Stimulated activated CD8-positive, alpha-beta memory T cell treated with anti-CD3 and anti-CD28 coated beads, Interleukin-7, amount 100 ng/mL, for 1 hour (primary cell): ENCODE results near the gene PNMA8A.
"Not testable (repeated sequence)": the region's sequence is repeated elsewhere in the genome, so short reads cannot be mapped to it uniquely, and the experiment has no call there.

ENCODE experiments used
- DNase-seq, 2 donors: peaks; one replicate each; pipeline ENCODE4 v3.0.0-alpha.2; 2020; ENCODE audit warnings: low read depth in 2 of 2

The PNMA8A gene

DNA sequence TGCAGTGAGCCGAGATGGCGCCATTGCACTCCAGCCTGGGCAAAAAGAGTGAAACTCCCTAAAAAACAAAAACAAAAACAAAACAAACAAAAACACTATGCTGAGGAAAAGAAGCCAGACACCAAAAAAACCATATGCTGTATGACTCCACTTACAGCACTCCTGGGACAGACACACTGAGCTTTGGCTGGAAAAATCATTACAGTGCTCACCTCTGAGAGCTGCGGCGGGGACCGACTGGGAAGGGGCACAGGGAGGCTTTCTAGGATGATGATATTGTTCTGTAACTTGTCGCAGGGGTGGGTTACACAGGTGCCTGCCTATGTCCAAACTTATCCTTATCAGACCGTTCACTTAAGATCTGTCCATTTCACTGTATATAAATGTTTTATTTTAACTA, 7.8 kb downstream of the PNMA8A start:
- DNase-seq: no peak

DNA sequence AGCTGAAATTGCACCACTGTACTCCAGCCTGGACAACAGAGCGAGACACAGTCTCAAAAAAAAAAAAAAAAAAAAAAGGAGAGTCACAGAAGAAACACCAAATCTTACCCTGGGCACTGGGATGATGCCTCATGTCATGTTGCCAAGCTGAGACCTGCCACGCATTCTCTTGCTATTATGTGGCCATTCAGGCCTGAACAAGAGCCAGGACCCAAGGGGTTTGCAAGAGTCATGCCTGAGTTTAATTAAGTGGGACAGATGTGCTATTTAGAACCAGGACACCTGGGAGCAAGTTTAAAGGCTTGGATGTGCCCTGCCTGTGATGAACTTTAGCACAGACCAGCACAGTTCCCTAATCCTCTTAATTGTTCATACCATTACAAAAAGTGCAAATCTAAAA, 9.8 kb downstream of the PNMA8A start:
- no peak for DNase-seq

DNA sequence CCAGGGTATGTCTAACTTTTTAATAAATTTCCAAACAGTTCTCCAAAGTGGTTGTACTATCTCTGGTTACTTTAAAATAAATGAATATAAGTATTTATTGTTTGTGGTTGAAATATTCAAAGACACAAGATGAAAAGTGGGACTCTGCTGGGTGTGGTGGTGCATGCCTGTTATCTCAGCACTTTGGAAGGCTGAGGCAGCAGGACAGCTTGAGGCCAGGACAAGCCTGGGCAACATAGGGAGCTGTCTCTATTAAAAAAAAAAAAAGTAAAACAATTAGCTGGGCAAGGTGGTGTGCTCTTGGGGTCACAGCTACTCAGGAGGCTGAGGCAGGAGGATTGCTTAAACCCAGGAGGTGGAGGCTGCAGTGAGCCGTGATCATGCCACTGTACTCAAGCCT, 10.4 kb downstream of the PNMA8A start:
- DNase-seq: no peak

DNA sequence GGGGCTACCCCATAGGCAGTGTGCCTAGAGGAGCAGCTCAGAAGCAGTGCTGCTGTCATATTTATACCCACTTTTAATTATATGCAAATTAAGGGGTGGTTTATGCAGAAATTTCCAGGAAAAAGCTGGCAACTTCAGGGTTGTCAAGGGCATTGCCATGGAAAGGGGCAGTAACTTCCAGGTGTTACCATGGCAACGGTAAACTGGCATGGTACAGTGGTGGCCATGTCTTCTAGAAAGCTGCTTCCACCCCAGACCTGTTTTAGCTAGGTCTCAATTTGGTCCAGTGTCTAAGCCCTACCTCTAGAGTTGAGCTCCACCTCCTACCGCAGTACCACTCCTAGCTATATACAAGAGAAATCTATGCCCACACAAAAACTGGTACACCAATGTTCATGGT, 11.3 kb downstream of the PNMA8A start:
- DNase-seq: no peak

DNA sequence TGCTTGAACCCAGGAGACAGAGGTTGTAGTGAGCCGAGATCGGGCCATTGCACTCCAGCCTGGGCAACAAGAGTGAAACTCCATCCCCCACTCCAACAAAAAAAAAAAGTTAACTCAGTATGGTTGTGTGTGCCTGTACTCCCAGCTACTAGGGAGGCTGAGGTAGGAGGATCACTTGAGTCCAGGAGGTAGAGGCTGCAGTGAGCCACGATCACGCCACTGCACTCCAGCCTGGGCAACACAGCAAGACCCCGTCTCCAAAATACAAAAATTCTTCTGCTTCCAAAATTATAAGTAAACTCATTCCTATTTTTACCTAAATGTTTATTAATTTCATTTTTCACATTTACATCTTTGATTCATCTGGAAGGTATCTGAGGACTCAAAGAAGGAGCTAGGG, 14.4 kb downstream of the PNMA8A start:
- no peak for DNase-seq

DNA sequence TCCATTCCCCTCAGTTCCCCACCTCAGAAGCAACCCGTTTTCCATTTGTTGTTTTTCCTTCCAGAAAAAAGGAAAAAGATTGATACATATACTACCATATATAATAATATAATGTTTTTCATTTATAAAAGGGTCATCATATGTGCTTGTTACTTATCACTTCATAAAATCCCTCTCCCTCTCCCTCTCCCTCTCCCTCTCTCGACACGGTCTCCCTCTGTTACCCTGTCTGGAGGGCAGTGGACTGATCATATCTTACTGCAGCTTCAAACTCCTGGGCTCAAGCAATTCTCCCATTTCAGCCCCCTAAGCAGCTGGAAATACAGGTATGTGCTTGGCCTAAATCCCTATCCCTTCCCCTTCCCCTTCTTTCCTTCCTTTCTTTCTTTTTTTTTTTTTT, 17.1 kb downstream of the PNMA8A start:
- DNase-seq: no peak

DNA sequence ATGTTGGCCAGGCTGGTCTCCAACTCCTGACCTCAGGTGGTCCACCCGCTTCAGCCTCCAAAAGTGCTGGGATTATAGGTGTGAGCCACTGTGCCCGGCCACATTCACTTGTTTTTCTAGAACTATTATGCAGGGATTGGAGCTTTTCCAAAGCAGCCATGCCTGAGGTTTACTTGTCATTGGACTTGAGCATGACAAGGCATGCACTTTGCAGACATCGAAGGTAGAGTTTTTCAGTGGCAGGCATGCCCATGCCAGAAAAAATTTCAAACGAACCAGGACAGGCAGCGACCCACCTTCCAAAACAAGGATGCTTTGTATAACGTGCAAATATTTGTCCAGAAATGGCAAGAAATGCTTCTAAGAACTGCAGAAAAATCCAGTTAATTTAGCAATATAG, 17.7 kb downstream of the PNMA8A start:
- no peak for DNase-seq

DNA sequence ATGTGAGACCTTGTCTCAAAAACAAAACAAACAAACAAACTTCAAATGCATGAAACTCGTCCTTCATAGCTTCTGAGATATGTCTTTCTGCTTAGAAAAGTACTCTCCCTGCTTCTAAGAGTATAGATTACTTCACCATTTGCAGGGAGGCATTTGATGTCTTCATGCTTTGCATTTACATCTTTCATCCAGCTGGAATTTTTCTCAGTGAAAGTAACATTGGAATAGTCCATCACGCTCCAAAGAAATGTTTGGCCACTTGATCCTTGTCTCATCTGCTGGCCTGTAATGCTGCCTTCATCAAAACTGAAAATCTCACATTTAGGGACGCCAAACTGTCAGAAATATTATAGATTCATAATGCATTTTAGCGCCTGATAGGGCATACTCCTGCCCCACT, 19.2 kb downstream of the PNMA8A start:
- DNase-seq: no peak

DNA sequence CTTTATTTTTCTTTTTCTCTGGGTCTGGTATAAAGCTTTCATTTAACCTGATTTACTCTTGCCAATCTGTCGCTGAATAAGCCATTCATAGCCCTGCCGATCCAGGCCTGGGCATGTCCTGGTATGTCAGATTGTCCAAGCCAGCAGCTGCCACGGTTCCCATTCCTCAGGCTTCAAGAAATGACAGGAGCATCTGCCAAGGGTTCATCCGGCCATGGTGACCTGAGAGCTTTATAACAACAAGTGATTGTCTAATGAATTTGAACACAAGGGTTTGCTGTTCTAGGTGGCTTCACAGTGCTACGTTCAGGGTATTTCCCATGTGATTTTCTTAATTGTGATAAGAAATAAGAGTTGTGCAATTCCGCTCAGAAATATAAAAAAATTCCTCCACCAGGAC, 20.0 kb downstream of the PNMA8A start:
- no peak for DNase-seq

DNA sequence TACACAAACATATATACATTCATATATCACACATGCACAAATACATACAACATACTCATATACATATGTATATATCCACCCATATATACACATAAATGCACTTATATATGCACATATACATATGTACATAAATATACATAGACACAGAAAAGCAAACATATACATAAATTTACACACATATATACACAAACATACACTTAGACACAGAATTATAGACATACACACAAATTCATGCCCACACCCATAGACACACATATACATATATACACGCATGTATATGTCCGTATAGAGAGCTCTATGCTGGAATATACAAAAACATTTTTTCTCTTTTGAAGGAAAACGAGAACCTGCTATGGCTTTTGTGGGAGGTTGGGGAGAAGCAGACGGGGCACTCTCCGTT, 20.6 kb downstream of the PNMA8A start:
- DNase-seq: no peak

DNA sequence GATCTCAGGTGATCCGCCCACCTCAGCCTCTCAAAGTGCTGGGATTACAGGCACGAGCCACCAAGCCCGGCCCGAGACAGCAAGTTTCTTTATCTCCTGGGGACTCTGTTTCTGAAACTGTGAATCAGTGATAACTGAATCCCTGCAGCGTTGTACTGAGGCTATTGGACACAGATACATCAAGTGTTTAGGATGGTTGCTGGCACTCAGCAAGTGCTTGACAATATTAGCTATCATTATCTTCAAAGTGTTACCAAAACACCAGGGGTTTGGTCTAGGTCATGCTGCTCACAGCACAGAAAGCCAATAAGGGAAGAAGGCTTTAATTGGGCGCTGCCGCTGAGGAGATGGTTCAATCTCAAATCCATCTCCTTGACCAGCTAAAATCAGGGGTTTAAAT, 22.1 kb downstream of the PNMA8A start:
- no peak for DNase-seq

DNA sequence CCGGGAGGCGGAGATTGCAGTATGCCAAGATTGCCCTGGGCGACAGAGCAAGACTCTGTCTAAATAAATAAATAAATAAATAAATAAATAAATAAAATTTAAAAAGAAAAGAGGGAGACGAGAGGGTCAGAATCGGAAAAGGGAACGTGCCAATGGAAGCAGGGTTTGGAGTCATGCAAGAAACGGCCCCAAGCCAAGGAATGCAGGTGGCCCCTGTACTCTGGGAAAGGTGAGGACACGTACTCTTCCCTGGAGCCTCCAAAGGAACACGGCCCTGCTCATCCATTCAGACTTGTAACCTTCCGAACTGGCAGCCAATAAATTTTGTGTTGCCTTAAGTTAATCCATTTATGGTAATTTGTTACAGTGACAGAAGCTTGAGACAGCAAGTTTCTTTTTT, 22.8 kb downstream of the PNMA8A start:
- no peak for DNase-seq

DNA sequence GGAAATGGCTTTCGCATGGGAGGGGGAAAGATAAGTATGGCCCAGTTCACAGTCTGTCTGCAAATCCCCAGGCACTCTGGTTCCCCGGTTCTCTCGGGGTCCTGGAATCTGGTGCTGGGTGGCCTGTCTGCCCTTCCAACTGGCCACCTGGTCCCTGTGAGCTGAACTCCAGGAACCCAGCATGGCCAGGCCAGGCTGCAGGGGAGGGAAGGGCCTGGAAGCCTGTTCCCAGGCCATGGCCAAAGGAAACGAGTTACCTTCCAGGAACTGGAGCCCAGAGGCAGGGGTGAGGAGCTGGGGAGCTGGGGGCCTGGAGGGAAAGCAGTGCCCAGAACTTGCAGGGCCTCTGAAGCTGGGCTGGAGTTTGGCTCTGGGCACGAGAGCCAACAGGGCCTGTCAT, 23.5 kb downstream of the PNMA8A start:
- no peak for DNase-seq

DNA sequence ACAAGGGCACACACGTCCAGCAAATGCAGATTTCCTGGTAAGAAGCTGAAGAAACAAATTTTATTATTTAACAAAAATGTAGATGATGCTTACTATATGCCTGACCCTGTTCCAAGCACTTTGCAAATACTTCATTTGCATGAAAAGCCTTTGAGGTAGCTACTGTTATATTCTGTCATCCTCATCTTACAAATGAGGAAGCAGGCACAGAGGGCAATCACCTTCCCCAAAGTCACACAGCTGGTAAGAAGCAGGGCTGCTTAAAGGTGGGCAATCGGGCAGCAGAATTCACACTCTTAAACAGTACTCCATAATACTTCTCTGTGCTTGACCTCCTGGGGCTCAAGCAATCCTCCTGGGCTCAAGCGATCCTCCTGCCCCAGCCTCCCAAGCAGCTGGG, 24.4 kb downstream of the PNMA8A start:
- no peak for DNase-seq

DNA sequence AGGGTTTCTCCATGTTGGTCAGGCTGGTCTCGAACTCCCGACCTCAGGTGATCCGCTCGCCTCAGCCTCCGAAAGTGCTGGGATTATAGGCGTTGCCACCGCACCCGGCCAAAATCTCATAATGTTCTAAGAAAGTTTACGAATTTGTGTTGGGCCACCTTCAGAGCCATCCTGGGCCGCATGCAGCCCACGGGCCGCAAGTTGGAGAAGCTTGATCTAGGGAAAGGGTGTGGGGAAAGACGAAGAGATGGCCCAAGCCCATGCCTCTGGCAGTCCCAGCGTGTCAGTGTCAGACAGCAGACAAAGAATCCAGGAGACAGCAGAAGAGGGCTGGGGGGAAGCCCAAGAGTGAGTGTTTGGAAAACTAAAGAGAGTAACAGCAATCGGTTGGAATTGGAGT, 25.3 kb downstream of the PNMA8A start:
- DNase-seq: no peak

DNA sequence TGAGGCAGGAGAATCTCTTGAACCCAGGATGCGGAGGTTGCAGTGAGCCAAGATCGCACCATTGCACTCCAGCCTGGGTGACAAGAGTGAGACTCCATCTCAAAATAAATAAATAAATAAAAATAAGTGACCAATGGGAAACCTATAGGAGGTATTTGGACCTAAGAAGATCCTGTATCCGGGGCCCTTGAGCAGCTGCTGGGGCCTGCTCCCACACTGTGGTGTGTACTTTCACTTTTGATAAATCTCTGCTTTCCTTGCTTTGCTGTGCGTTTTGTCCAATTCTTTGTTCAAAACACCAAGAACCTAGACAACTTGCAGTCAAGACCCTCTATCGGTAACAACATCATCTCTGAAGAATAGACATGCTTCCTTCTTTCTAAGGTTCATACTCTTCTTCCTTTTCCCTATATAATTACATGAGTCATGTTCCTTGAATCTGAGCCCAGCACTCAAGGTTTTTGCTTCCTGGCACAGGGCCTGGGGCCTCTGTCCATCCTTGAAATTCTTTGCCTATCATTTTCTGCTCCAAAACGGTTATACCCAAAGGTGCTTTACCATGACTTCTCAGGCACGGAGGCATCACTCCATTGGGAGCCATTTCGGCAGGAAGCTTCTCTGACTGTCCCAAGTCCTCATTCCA, 28.4 kb downstream of the PNMA8A start:
- no peak for DNase-seq

DNA sequence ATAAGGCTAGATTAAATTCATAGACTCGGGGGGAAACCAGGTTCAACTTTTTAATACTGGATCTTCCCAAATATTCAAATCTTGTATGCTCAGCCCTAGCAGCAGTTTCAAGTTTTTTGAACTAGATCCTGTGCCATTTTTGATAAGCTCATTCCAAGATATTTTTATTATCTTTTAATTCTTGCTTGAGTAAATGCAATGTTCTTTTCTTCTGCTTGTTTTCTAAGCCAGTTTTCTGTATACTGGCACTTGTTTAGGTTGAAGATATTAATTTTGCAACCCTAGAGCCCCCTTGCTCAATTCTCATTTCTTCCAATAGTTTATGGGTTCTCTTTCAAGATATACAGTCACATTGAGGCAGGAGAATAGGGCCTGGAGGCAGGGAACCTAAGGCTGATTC, 29.5 kb downstream of the PNMA8A start:
- no peak for DNase-seq

DNA sequence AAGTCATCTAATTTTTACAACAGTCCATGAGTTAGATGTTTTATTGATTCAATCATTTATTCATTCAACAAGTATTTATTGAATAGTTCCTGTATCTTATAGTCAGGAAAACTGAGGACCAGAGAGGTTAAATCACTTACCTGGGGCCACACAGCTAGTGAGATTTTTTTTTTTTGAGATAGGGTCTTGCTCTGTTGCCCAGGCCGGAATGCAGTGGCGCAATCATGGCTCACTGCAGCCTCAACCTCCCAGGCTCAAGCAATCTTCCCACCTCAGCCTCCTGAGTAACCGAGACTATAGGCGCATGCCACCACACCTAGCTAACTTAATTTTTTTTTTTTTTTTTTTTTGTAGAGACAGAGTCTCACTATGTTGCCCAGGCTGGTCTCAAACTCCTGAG, 35.7 kb downstream of the PNMA8A start:
- not testable (repeated sequence) for DNase-seq

DNA sequence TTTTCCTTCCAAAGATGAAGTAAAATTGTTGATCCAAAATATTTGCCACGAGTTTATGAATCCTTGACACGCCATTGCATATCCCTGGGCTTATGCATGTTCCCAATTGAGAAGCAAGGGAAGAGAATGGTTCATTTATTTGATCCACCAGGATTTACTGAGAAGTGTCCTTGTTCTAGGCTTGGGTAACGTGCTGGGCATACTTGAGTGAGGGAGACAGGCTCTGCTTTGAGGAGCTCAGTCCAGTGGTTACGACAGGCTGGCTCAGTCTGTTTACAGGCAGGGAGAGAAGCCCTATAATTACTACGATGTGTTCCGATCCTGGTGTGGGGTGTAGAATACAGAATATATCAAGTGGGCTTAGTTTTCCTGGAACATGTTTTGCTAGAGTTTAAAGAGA, 36.4 kb downstream of the PNMA8A start:
- no peak for DNase-seq

DNA sequence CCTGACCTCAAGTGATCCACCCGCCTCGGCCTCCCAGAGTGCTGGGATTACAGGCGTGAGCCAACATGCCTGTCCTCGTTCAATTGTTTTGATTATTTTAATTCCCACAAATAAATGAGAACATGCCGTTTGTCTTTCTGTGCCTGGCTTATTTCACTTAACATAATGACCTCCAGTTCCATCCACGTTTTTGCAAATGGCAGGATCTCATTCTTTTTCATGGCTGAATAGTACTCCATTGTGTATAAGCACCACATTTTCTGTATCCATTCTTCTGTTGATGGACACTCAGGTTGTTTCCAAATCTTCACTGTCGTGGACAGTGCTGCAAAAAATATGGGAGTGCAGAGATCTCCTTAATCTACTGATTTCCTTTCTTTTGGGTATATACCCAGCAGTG, 37.9 kb downstream of the PNMA8A start:
- DNase-seq: not testable (repeated sequence)

DNA sequence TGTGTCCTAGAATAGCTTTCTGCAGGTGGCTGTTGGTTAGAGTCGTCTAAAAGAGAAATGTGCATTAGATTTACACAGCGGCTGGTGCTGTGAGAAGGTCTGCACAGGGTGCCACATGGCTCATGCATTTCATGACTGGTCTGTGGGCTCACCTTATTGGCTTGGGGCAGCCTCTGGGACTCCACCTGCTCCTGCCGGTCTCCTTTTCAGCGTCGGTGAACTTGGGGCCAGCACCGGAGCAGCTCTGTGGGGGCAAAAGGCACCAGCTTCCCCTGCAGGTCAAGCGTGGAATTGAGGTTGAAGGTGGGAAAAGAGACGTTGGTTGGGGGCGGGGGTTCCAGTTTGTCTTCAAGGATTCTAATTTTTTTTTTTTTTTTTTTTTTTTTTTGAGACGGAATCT, 39.5 kb downstream of the PNMA8A start:
- DNase-seq: no peak

DNA sequence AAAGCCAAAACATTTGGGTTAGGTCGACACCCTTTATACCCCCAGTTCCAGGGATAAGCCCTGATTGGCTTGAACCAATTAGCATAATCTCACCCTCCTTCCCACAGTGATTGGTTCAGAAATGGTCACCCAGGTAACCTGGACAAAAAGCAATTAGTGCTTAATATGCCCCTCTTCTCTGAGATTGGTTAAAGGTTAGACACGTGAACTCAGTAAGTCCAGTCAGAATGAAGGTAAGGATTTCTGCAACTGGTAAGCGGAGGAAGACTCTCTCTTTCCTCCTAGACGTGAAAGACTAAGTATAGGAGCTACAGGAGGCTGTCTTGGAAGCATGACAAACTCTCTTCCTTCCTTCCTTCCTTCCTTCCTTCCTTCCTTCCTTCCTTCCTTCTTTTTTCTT, 41.4 kb downstream of the PNMA8A start:
- DNase-seq: no peak

DNA sequence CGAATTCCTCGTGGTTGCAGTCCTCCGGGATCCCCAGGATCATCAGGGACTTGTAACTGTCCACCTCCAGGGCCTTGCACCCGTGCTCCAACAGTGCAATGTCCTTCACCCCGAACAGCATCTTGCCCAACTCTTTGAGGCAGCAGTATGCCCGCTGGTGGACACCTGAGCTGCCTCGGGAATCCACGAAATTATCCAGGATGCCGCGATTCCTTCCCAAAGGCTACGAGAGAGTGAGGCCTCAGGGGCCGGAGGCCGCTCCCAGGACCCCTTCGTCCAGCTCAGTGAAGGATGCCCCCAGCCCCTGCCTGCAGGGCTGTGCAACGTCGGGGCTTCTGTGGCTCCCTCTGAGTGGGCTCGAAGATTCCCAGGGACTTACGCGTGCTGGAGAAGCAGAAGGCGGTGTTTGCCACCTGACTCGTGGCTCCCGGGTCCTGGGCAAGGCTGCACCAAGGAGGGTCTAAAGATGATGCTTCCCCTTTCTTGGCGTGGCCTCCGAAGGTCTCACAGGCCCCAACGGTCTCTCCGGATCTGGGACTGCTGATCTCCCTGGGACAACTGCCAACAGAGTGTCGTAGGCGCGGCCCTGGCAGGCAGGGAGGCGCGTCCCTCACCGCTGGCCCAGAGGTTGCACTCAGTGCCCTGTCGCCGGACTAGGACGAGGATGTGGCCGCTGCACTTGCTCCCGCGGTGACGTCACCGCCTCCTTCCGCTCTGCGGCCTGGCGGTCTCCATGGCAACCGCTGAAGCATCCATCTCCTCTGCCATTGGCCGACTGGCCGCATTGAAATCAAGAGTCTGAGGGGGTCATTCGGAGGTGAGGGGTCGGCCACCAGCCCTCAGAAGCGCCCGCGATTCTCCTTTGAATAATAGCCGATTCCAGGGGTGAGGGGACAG, 42.9 kb downstream of the PNMA8A start, which contains the start of gene PNMA8C:
TSS of gene PNMA8C (minus strand) at position 698 of the 897 bp plus-strand sequence. CDS start at position 121, 577 bp downstream.
- DNase-seq: peak in 1 of 2 donors; percentile 14
